Loucy (cell line): Measurements from ENCODE around the gene KCNQ5.

Experiments used
- H2AFZ ChIP-seq: fragments of 200-600 bp; sonication (generic); 2 replicates; pipeline ENCODE4 v1.6.0; 2016; ENCODE audit warnings: antibody characterized with exemption, mild to moderate bottlenecking, low read length, moderate library complexity
- H3F3A ChIP-seq: fragments of 200-600 bp; 2 replicates; pipeline ENCODE4 v1.6.0; 2016; ENCODE audit warnings: antibody characterized with exemption, low read depth, mild to moderate bottlenecking
- H3K27me3 ChIP-seq: fragments of 200-600 bp; sonication (generic); 2 replicates; pipeline ENCODE4 v1.6.1; 2014; ENCODE audit warnings: low read length, mild to moderate bottlenecking; ENCODE audit not compliant: insufficient read depth, poor library complexity, severe bottlenecking
- H3K36me3 ChIP-seq: fragments of 200-600 bp; sonication (generic); 2 replicates; pipeline ENCODE4 v1.6.1; 2016; ENCODE audit warnings: low read length; ENCODE audit not compliant: insufficient read depth
- H3K4me1 ChIP-seq: fragments of 200-600 bp; sonication (generic); 2 replicates; pipeline ENCODE4 v1.5.1; 2014; ENCODE audit warnings: low read length, mild to moderate bottlenecking; ENCODE audit not compliant: insufficient read depth, poor library complexity, severe bottlenecking
- H3K4me2 ChIP-seq: fragments of 200-600 bp; sonication (generic); 2 replicates; pipeline ENCODE4 v1.6.0; 2014; ENCODE audit warnings: antibody characterized with exemption, low read length, low read depth, mild to moderate bottlenecking; ENCODE audit not compliant: poor library complexity, severe bottlenecking
- H3K4me3 ChIP-seq: fragments of 200-600 bp; sonication (generic); 2 replicates; pipeline ENCODE4 v1.5.1; 2014; ENCODE audit warnings: low read length, mild to moderate bottlenecking, mixed read lengths; ENCODE audit not compliant: poor library complexity, severe bottlenecking
- H3K79me2 ChIP-seq: fragments of 200-600 bp; sonication (generic); 2 replicates; pipeline ENCODE4 v1.6.1; 2014; ENCODE audit warnings: low read length; ENCODE audit not compliant: insufficient read depth
- H3K9ac ChIP-seq: fragments of 200-600 bp; sonication (generic); 2 replicates; pipeline ENCODE4 v1.6.0; 2014; ENCODE audit warnings: mild to moderate bottlenecking, low read depth, low read length, moderate library complexity; ENCODE audit not compliant: poor library complexity, severe bottlenecking
- H3K9me2 ChIP-seq: fragments of 200-600 bp; sonication (generic); replicated peaks from 2 replicates; pipeline ENCODE4 v1.6.1; 2016; ENCODE audit warnings: low read depth, low read length, mixed read lengths
- H3K9me3 ChIP-seq: fragments of 200-600 bp; sonication (generic); 2 replicates; pipeline ENCODE4 v1.6.1; 2014; ENCODE audit warnings: mild to moderate bottlenecking, antibody characterized with exemption, low read length, low read depth; ENCODE audit not compliant: insufficient read depth
- H4K20me1 ChIP-seq: fragments of 200-600 bp; sonication (generic); 2 replicates; pipeline ENCODE4 v1.6.0; 2014; ENCODE audit warnings: antibody characterized with exemption, low read length, mild to moderate bottlenecking; ENCODE audit not compliant: insufficient read depth, poor library complexity, severe bottlenecking
- EZH2phosphoT487 ChIP-seq: fragments of 200-600 bp; IDR thresholded peaks from 2 replicates; pipeline ENCODE4 v1.6.1; 2018; ENCODE audit warnings: antibody characterized with exemption, mild to moderate bottlenecking, moderate library complexity, borderline replicate concordance
- TF ChIP-seq, protein P1 (sequence below): fragments of 200-600 bp; sonication (generic); conservative IDR thresholded peaks from 2 replicates; pipeline ENCODE4 v1.5.1; 2014; ENCODE audit warnings: mild to moderate bottlenecking, antibody characterized with exemption, low read length

The KCNQ5 gene

DNA sequence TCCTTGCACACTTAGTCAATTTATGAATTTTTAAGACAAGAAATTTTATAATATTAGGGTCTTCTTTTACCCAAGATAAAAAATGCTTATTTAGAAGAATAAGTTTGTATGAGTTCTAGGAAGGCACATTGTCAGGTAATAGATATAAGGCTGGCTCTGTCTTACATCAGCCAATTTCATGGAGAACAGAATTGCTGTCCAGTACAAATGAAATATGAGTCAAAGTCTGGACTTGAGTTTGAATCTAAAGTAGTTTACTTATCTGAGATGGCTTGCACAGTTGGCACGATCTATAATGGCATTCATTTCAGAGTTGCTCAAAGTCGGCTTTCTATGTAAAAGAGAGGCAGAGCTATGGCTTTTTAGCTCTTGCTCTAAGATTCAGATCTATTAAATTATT, 228.2 kb downstream of the KCNQ5 start:
- no peaks in the 10 kb centered on the region for H3K79me2 ChIP-seq
- no peaks in the 10 kb centered on the region for H3K36me3 ChIP-seq
- no peak overlapping the region for H2AFZ ChIP-seq
- H3K4me1 ChIP-seq = no peaks in the 10 kb centered on the region
- no peak overlapping the region for H3K4me3 ChIP-seq
- no peak overlapping the region for H3K4me2 ChIP-seq
- H3K9me2 ChIP-seq = no peaks in the 10 kb centered on the region
- H3K27me3 ChIP-seq = no peaks in the 10 kb centered on the region
- no peaks in the 10 kb centered on the region for H4K20me1 ChIP-seq
- H3F3A ChIP-seq = no peaks in the 10 kb centered on the region
- TF ChIP-seq, protein P1, sequence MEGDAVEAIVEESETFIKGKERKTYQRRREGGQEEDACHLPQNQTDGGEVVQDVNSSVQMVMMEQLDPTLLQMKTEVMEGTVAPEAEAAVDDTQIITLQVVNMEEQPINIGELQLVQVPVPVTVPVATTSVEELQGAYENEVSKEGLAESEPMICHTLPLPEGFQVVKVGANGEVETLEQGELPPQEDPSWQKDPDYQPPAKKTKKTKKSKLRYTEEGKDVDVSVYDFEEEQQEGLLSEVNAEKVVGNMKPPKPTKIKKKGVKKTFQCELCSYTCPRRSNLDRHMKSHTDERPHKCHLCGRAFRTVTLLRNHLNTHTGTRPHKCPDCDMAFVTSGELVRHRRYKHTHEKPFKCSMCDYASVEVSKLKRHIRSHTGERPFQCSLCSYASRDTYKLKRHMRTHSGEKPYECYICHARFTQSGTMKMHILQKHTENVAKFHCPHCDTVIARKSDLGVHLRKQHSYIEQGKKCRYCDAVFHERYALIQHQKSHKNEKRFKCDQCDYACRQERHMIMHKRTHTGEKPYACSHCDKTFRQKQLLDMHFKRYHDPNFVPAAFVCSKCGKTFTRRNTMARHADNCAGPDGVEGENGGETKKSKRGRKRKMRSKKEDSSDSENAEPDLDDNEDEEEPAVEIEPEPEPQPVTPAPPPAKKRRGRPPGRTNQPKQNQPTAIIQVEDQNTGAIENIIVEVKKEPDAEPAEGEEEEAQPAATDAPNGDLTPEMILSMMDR = no peak
- TF ChIP-seq EZH2phosphoT487 = no peak
- H3K9me3 ChIP-seq = no peaks in the 10 kb centered on the region
- H3K9ac ChIP-seq = no peak overlapping the region

GRCh38 chr6:72850469-72850868, 228.6 kb downstream of the KCNQ5 start:
- H3K36me3 ChIP-seq = no peaks in the 10 kb centered on the region
- TF ChIP-seq, protein P1 = no peak
- TF ChIP-seq EZH2phosphoT487 = no peak
- no peaks in the 10 kb centered on the region for H3K27me3 ChIP-seq
- no peak overlapping the region for H3K4me3 ChIP-seq
- H4K20me1 ChIP-seq = no peaks in the 10 kb centered on the region
- no peaks in the 10 kb centered on the region for H3K9me2 ChIP-seq
- no peak overlapping the region for H2AFZ ChIP-seq
- H3K4me1 ChIP-seq = no peaks in the 10 kb centered on the region
- H3F3A ChIP-seq = no peaks in the 10 kb centered on the region
- H3K4me2 ChIP-seq = no peak overlapping the region
- H3K79me2 ChIP-seq = no peaks in the 10 kb centered on the region
- H3K9me3 ChIP-seq = no peaks in the 10 kb centered on the region
- H3K9ac ChIP-seq = no peak overlapping the region

- Histone ChIP-seq H3K4me1 (no peaks in the 10 kb centered on the region), H3F3A (no peaks in the 10 kb centered on the region), H3K9me3 (no peaks in the 10 kb centered on the region), H3K79me2 (no peaks in the 10 kb centered on the region), H3K9me2 (no peaks in the 10 kb centered on the region), H3K9ac (no peak overlapping the region), H3K4me3 (no peak overlapping the region), H3K36me3 (no peaks in the 10 kb centered on the region), H4K20me1 (no peaks in the 10 kb centered on the region), H3K27me3 (no peaks in the 10 kb centered on the region), H3K4me2 (no peak overlapping the region), H2AFZ (no peak overlapping the region)
- TF ChIP-seq, protein P1 = no peak
- TF ChIP-seq EZH2phosphoT487 = no peak
Measured at GRCh38 chr6:72855471-72855870, 233.6 kb downstream of the KCNQ5 start.
